HG03521 (cell line): ENCODE data around the gene SP7.
"Not testable (repeated sequence)": the region's sequence is repeated elsewhere in the genome, so short reads cannot be mapped to it uniquely, and the experiment has no call there.

ENCODE experiments used
- ATAC-seq: cut with Tn5 transposase; IDR thresholded peaks from one replicate; pipeline ENCODE4 v1.9.1; 2021; ENCODE audit warnings: mild to moderate bottlenecking, moderate library complexity; ENCODE audit not compliant: unreplicated experiment

Gene SP7

GRCh38 chr12:53347905-53348304, 11.8 kb upstream of the SP7 start:
- ATAC-seq = no peak

- ATAC-seq = no peak
These were observed 10.3 kb upstream of the SP7 start for GRCh38 chr12:53346491-53346890.

GRCh38 chr12:53345486-53346188, 9.5 kb upstream of the SP7 start:
- ATAC-seq = no peak

- no peak for ATAC-seq
These were observed 8.8 kb upstream of the SP7 start for GRCh38 chr12:53344824-53345485.

GRCh38 chr12:53344487-53344823, 8.3 kb upstream of the SP7 start:
- no peak for ATAC-seq

GRCh38 chr12:53343969-53344368, 7.8 kb upstream of the SP7 start:
- no peak for ATAC-seq

- ATAC-seq = no peak
These were observed 7.3 kb upstream of the SP7 start for GRCh38 chr12:53343449-53343848.

- no peak for ATAC-seq
These were observed 4.2 kb upstream of the SP7 start for GRCh38 chr12:53340398-53340797.

GRCh38 chr12:53338916-53339315, 2.8 kb upstream of the SP7 start:
- ATAC-seq = no peak

GRCh38 chr12:53338017-53338416, 1.9 kb upstream of the SP7 start:
- no peak for ATAC-seq

- no peak for ATAC-seq
These were observed 1.3 kb downstream of the SP7 start for GRCh38 chr12:53334822-53335221.

- ATAC-seq = no peak
These were observed 2.3 kb downstream of the SP7 start for GRCh38 chr12:53333845-53334244.

GRCh38 chr12:53333289-53333688, 2.9 kb downstream of the SP7 start:
- no peak for ATAC-seq

GRCh38 chr12:53332744-53333143, 3.4 kb downstream of the SP7 start:
- no peak for ATAC-seq

- not testable (repeated sequence) for ATAC-seq
These were observed 3.8 kb downstream of the SP7 start for GRCh38 chr12:53332339-53332738.

- ATAC-seq = no peak
These were observed 5.5 kb downstream of the SP7 start for GRCh38 chr12:53330671-53331070.

- ATAC-seq = no peak
These were observed 8.1 kb downstream of the SP7 start for GRCh38 chr12:53328043-53328435.

- no peak for ATAC-seq
These were observed 8.6 kb downstream of the SP7 start for GRCh38 chr12:53327435-53328042.

GRCh38 chr12:53326460-53327185, 9.5 kb downstream of the SP7 start:
- ATAC-seq = no peak

- no peak for ATAC-seq
These were observed 10.6 kb downstream of the SP7 start for GRCh38 chr12:53325511-53326061.

GRCh38 chr12:53324779-53325510, 11.2 kb downstream of the SP7 start:
- ATAC-seq = peak; percentile 52
